ENCODE results near the gene KDM7A.

The KDM7A gene

DNA sequence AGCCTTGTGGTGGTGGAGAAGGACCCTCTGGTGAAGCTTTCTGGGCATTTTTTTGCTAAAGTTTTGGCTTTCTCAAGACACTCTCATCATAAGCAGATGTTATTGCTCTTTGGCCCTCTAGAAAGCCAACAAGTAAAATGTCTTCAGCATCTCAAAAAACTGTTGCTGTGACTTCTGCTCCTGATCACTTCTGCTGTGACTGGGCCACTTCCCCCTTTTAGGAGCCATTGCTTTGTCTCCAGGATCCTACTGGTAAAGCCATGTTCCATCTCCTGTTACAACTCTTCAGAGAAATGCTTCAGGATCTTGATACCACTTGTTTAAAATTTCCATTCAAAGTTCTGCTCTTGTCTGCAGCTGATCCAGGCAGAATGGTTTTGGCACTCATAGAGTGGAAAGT lies 125.0 kb downstream of the KDM7A start:
- DNase-seq, result no peak

DNA sequence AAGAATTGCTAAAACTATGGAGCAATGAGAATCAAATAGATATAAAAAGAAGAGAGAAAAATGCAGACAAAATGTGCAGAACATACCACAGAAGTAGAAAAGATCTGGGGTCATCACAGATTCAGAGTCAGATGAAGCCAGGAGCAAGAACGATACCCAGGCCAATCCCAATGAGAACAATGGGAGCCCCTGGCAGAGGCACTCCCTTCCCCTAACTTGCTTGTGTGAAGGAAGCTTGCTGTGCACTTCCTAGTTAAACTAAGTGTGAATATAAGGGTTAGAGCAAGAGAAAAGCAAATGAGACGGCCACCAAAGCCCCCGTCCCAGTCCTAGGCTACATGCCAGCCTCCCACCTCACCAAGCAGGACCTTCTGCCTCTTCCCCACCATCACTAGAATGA lies 126.7 kb downstream of the KDM7A start:
- DNase-seq, result no peak

- no peak for DNase-seq
These were observed 127.3 kb downstream of the KDM7A start for GRCh38 chr7:140049339-140050024.

GRCh38 chr7:140048989-140049338 lies 127.8 kb downstream of the KDM7A start:
- DNase-seq, result no peak

- no peak for DNase-seq
These were observed 128.6 kb downstream of the KDM7A start for GRCh38 chr7:140048138-140048537.

GRCh38 chr7:140047197-140047596 lies 129.6 kb downstream of the KDM7A start:
- DNase-seq, result no peak

DNA sequence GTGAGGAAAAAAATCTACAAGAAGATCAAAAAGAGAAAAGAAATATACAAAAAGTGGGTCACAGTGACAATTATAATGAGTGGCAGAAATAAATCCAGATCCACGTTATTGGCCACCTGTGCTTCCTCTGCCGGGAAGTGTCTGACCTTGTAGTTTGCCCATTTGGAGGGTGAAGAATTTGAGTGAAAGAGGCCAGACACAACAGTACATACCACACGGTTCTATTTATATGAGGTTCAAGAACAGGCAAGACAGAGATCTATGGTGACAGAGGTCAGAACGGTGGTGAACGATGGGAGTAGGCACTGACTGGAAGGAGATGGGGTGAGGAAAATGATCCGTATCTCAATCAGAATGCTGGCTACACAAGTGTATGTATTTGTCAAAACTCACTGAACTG lies 131.1 kb downstream of the KDM7A start:
- DNase-seq, result no peak

DNA sequence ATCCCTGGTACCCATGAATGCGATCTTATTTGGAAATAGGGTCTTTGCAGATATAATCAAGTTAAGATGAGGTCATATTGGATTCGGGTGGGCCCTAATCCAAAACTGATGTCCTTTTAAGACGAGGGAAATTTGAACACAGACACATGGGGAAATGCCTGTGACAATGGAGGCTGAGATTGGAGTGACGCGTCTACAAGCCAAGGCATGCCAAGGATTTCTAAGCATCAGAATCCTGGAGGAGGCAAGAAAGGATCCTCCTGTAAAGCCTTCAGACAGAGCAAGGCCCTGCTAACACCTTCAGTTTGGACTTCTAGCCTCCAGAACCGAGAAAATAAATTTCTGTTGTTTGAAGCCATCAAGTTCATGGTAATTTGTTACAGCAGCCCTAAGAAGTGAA lies 132.5 kb downstream of the KDM7A start:
- no peak for DNase-seq

DNA sequence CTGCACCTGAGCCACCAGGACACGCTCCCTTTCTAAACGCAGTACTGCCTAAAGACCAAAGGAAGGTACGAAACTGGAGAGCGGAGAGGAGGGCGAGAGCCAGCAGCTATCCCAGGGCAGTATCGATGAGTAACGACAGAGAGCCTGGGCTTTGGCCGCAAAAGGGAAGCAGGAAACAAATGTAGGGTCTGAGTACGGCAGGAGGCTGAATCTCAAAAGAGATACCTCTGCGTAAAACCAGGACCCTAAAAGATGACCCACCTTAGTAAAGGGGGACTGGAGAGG lies 134.5 kb downstream of the KDM7A start:
- DNase-seq, result no peak

DNA sequence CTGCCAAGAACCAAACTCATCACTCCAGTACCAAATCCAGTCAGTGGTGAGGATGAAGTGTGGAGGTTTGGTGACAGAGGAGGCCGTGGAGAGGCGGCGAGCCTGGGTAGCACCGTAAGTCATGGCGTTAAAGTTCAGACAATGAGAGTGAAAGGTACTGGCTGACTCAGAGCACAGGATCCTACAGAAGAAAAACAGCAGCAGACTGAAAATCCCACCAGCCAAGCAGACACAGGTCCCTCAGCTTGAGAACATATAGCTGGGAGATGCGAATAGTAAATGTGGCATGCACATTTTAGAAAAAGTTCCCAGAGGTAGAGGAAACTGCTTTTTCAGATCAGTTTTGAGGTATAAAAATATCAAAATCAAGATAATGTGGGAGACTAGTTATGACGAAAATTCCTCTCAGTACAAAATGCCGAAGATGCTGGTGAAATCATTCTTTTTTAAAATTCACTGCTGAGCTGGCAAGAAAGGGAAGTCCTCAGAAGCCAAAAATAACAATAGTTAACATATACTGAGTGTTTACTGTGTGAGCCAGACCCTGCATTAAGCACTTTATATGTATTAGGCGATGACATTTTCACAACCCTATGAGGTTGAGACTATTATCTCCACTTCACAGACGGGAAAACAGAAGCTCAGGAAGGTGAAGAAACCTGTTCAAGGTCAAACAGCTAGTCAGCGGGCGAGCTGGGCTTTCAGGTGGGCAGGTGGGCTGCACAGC lies 135.0 kb downstream of the KDM7A start:
- DNase-seq, result no peak

DNA sequence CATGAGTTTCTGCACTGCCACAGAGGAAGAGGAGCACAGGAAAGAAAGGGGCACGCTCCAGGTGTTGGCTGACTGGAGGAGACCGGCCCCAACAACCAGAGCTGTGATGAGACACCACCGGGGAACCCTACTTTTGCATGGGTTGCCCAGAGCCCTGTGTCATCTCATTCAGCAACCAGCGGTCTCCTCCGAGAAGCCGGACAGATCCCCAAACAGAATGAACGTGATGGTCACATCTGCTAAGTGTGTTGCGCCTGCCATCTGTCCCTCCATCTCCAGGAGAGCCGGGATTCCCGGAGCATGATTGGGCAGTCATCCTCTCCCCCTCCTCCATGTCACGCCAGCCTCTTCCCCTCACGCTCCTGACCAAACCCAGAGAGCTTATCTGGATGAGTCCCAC lies 136.9 kb downstream of the KDM7A start:
- DNase-seq, result no peak

DNA sequence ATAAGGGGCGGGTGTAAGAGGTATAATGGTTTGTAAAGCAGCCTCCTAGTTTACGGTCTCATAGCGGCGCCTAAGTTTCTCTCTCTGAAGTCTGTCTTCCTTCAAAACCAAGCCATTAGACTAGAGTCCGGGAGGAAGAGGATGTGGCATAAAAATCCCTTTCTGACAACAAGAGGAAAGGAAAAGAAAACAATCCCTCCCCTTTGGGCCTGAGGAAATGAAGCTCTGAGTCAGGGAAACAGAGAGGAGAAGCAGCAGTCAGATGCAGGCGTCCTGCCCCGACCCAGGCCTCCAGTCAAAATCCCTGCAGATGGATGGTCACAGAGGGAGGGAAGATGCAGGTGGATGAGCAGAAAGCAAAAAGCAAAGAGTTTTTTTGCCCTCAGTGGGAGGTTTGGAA lies 137.7 kb downstream of the KDM7A start:
- no peak for DNase-seq

GRCh38 chr7:140036224-140036962 lies 140.4 kb downstream of the KDM7A start:
- DNase-seq, result no peak

DNA sequence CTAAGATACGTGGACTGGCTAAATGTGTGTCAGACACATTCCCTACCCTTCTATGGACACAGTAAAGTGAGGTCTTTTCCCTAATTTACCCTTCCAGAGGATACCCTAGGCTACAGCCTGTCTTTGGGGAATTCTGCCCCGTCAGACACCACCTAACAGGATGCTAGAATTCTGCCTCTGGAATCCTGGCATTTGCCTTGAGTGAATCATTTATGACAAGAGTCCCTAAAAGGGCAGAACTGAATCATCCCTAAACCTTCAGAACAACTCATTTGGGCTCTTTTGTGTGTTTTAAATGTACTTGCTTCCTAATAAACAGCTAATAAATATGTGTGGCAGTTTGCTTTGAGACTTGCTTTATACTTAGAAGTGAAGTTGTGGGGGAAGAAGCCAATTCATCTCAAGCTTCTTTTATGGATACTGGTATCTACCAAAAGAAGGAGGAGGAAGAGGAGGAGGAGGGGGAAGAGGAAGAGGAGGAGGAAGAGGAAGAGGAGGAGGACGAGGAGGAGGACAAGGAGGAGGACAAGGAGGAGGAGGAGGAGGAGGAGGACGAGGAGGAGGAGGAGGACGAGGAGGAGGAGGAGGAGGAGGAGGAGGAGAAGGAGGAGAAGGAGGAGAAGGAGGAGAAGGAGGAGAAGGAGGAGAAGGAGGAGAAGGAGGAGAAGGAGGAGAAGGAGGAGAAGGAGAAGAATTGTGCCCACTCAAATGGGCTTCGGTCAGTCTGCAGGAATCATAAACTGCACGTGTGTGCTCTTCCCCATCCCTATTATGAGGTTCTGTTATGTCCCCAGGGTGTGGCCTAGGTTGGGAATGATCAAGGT lies 141.2 kb downstream of the KDM7A start:
- DNase-seq, result no peak
